K562 (cell line): ENCODE results near the gene ALG8. TPM values are rescaled to one million over a fixed set of nuclear protein-coding genes. Genes with fewer than 3 reads are reported as not detected.

Experiments
- CGGBP1 ChIP-seq: fragments of 250-450 bp; sonication (Bioruptor Pico); IDR thresholded peaks from 2 replicates; pipeline ENCODE4 v1.9.0; 2021; ENCODE audit warnings: mild to moderate bottlenecking
- CHD7 ChIP-seq: fragments of 200-600 bp; sonication (generic); IDR thresholded peaks from one replicate; pipeline ENCODE4 v1.6.1; 2012; ENCODE audit warnings: mild to moderate bottlenecking, low read depth, low read length, inconsistent platforms
- E2F4 ChIP-seq: sonication (generic); formaldehyde crosslinking; IDR thresholded peaks from 2 replicates; pipeline ENCODE4 v1.8.0; 2022; ENCODE audit warnings: mild to moderate bottlenecking, low read depth, missing genetic modification reagents
- IFI16 ChIP-seq: fragments of 250-450 bp; sonication (Bioruptor Pico); IDR thresholded peaks from 2 replicates; pipeline ENCODE4 v2.1.2; 2022; ENCODE audit warnings: mild to moderate bottlenecking, inconsistent platforms
- NCOR1 ChIP-seq: fragments of 450-650 bp; IDR thresholded peaks from 2 replicates; pipeline ENCODE4 v1.6.1; 2016; ENCODE audit warnings: mild to moderate bottlenecking, moderate library complexity
- RBM25 ChIP-seq: fragments of 200-400 bp; formaldehyde crosslinking; IDR thresholded peaks from 2 replicates; pipeline ENCODE4 v1.6.1; 2018; ENCODE audit warnings: low read length, low read depth, moderate library complexity; ENCODE audit not compliant: severe bottlenecking
- SIX5 ChIP-seq, 2 experiments: IDR thresholded peaks; 2 replicates each; pipeline ENCODE4 v1.6.1; 2011; ENCODE audit warnings: low read length in 2 of 2, borderline replicate concordance in 1 of 2, low read depth in 1 of 2, mild to moderate bottlenecking in 1 of 2, moderate library complexity in 1 of 2; ENCODE audit not compliant: insufficient read depth in 1 of 2
- SNIP1 ChIP-seq: fragments of 450-650 bp; IDR thresholded peaks from 2 replicates; pipeline ENCODE4 v1.7.1; 2017; ENCODE audit warnings: low read depth, mild to moderate bottlenecking
- SRSF9 ChIP-seq: fragments of 200-400 bp; formaldehyde crosslinking; IDR thresholded peaks from 2 replicates; pipeline ENCODE4 v1.6.1; 2017; ENCODE audit warnings: low read depth, low read length, borderline replicate concordance
- TBL1XR1 ChIP-seq, 2 experiments: IDR thresholded peaks; 2 replicates each; pipeline ENCODE4 v1.6.1; 2012; ENCODE audit warnings: improper control_type of control experiment in 2 of 2, low read length in 2 of 2, mild to moderate bottlenecking in 1 of 2
- XRCC5 ChIP-seq: fragments of 200-400 bp; formaldehyde crosslinking; IDR thresholded peaks from 2 replicates; pipeline ENCODE4 v1.6.1; 2017; ENCODE audit warnings: low read depth, mild to moderate bottlenecking, low read length
- ZC3H11A ChIP-seq: IDR thresholded peaks from 2 replicates; pipeline ENCODE4 v1.6.1; 2012; ENCODE audit warnings: low read depth, low read length, improper control_type of control experiment
- ZFP30 ChIP-seq: fragments of 250-450 bp; sonication (Bioruptor Pico); IDR thresholded peaks from 2 replicates; pipeline ENCODE4 v1.8.0; 2022; ENCODE audit warnings: moderate library complexity, mild to moderate bottlenecking, inconsistent platforms, borderline replicate concordance
- ZNF24 ChIP-seq: fragments of 450-650 bp; IDR thresholded peaks from 2 replicates; pipeline ENCODE4 v1.6.1; 2016
- polyA plus RNA-seq, 8 experiments: library from polyadenylated mRNA; depleted of rRNA in 4 of 8; stranded (reverse) in 5 of 8; unstranded in 3 of 8; fragments of >200 nt; fragmentation: Nextera tagmentation in 2 of 8; fragmentation: Illumina TruSeq in 1 of 8; extraction: Ambion mirVana in 2 of 8; extraction: Trizol in 1 of 8; gene quantifications; 2 replicates each; pipeline versions ENCODE4 v1.2.1 to v1.2.3, GENCODE V29; 2011 to 2014; ENCODE audit warnings: inconsistent platforms in 1 of 8, missing spikeins in 1 of 8
- total RNA-seq, 7 experiments: library from RNA; depleted of rRNA in 6 of 7; stranded (reverse); fragments of >200 nt in 6 of 7; fragmentation: Illumina TruSeq in 2 of 7; extraction: Trizol in 2 of 7; gene quantifications; 2 replicates each; pipeline versions ENCODE4 v1.2.1 to v1.2.3, GENCODE V29; 2011 to 2021; ENCODE audit warnings: low replicate concordance in 1 of 7

Gene ALG8
- total and polyA plus RNA-seq, 9 of the 15 experiments (the other 6 are each of a cell fraction or from before 2014, with no cell fraction given) = 59.3 to 189 (median 106) TPM

GRCh38 chr11:78079232-78080083, 60.0 kb downstream of the ALG8 start, which contains the start of gene NDUFC2 (continued):
- TF ChIP-seq E2F4 = no peak
- peak; percentile 94 for TF ChIP-seq XRCC5
- TF ChIP-seq RBM25 = no peak
- TF ChIP-seq ZC3H11A = peak; percentile 83; the same call in 1 of the 2 replicates
- TF ChIP-seq CHD7 = peak; percentile 72
- peak in 1 of 2 experiments; percentile 75; a peak in 2 of 4 replicates for TF ChIP-seq TBL1XR1 (IDR thresholded peaks at IDR 0.05; ENCODE audit: low read length in 2 of 2)
- TF ChIP-seq ZNF24 = peak; percentile 75
- TF ChIP-seq SNIP1 = no peak
- no peak for TF ChIP-seq ZFP30 (CRISPR knock-in tag)
- no peak for TF ChIP-seq SRSF9
- no peak for TF ChIP-seq NCOR1
- peak; percentile 36 to 46; a peak in 2 of 4 replicates for TF ChIP-seq SIX5 (IDR thresholded peaks at IDR 0.05; ENCODE audit: borderline replicate concordance in 1 of 2, insufficient read depth in 1 of 2, low read depth in 1 of 2, low read length in 2 of 2)
- 0 out of 2 replicates have a peak, but pooled peaks have one; percentile 66 for TF ChIP-seq CGGBP1 (CRISPR knock-in tag)
- TF ChIP-seq IFI16 = no peak
